Colonic mucosa (tissue), 4 donors: ENCODE measurements around the gene CAV3. TPM values are rescaled to one million over a fixed set of nuclear protein-coding genes. Genes with fewer than 3 reads are reported as not detected.

ENCODE experiments used
- DNase-seq: peaks from one replicate; pipeline ENCODE4 v3.0.0-alpha.2; 2020
- H3K27ac ChIP-seq: fragments of 200-600 bp; one replicate; pipeline ENCODE4 v1.8.0; 2021
- H3K27me3 ChIP-seq: fragments of 200-600 bp; one replicate; pipeline ENCODE4 v1.8.0; 2021
- H3K36me3 ChIP-seq: fragments of 200-600 bp; one replicate; pipeline ENCODE4 v1.8.0; 2021
- H3K4me1 ChIP-seq: fragments of 200-600 bp; one replicate; pipeline ENCODE4 v1.8.0; 2021; ENCODE audit warnings: mild to moderate bottlenecking
- H3K4me3 ChIP-seq: fragments of 200-600 bp; one replicate; pipeline ENCODE4 v1.8.0; 2021
- H3K9ac ChIP-seq, 2 donors: one replicate each; pipeline ENCODE4 v1.7.0; 2013; ENCODE audit warnings: control low read depth in 2 of 2, low read depth in 2 of 2, low read length in 2 of 2
- H3K9me3 ChIP-seq: fragments of 200-600 bp; one replicate; pipeline ENCODE4 v1.8.0; 2021
- CTCF ChIP-seq: fragments of 200-600 bp; IDR thresholded peaks from one replicate; pipeline ENCODE4 v1.8.0; 2022; ENCODE audit warnings: antibody characterized with exemption, mild to moderate bottlenecking
- intact Hi-C: fragments of 100-400 bp; cut with DNase I; formaldehyde crosslinking; loops from one replicate; pipeline ENCODE4 v1.14.1; 2022
- total RNA-seq, 2 donors: library from RNA; stranded (reverse); fragmentation: NEBNext Ultra II Directional in 1 of 2; extraction: Animal tissue kit (Norgen Biotek cat#: 25700) in 1 of 2; gene quantifications; one replicate each; pipeline ENCODE4 v1.2.1, GENCODE V29; 2021
- donor health status: healthy.
- donor health status: DM: no; HTN: no; CAD: no.
- donor health status: DM: no; HTN: no; CAD: no.

The CAV3 gene
- total RNA-seq, 2 donors from 2014 or later, result not detected

GRCh38 chr3:8752832-8753231 is 19.2 kb downstream of the CAV3 start:
- intact Hi-C loops, result no loop called here
- Histone ChIP-seq H3K9me3 (no peaks in the 10 kb centered on the region), H3K4me3 (no peak overlapping the region)

GRCh38 chr3:8755097-8755496 is 21.5 kb downstream of the CAV3 start:
- no peak overlapping the region for H3K9ac ChIP-seq
- H3K9me3 ChIP-seq, result no peaks in the 10 kb centered on the region
- no peaks in the 10 kb centered on the region for H3K36me3 ChIP-seq
- H3K27ac ChIP-seq, result no peak overlapping the region
- intact Hi-C loops, result no loop called here
- no peaks in the 10 kb centered on the region for H3K27me3 ChIP-seq
- no peaks in the 10 kb centered on the region for H3K4me1 ChIP-seq
- TF ChIP-seq CTCF, result no peak
- H3K4me3 ChIP-seq, result no peak overlapping the region
- DNase-seq, result no peak

More at GRCh38 chr3:8752832-8753231, 19.2 kb downstream of the CAV3 start:
- no peak for DNase-seq
- Histone ChIP-seq H3K4me1 (no peaks in the 10 kb centered on the region), H3K27ac (no peak overlapping the region), H3K9ac (no peak overlapping the region), H3K27me3 (no peaks in the 10 kb centered on the region), H3K36me3 (no peaks in the 10 kb centered on the region)
- no peak for TF ChIP-seq CTCF

- DNase-seq, result no peak
- intact Hi-C loops, result no loop called here
Measured at GRCh38 chr3:8755564-8756237, 22.1 kb downstream of the CAV3 start.

GRCh38 chr3:8756671-8757070 is 23.1 kb downstream of the CAV3 start:
- Histone ChIP-seq H3K4me1 (no peaks in the 10 kb centered on the region), H3K27me3 (no peaks in the 10 kb centered on the region), H3K9me3 (no peaks in the 10 kb centered on the region), H3K27ac (no peak overlapping the region), H3K4me3 (no peak overlapping the region), H3K9ac (no peak overlapping the region), H3K36me3 (no peaks in the 10 kb centered on the region)
- no peak for DNase-seq
- intact Hi-C loops, result no loop called here
- no peak for TF ChIP-seq CTCF

More at GRCh38 chr3:8755564-8756237, 22.1 kb downstream of the CAV3 start:
- Histone ChIP-seq H3K9me3 (no peaks in the 10 kb centered on the region), H3K4me1 (no peaks in the 10 kb centered on the region), H3K27me3 (no peaks in the 10 kb centered on the region), H3K36me3 (no peaks in the 10 kb centered on the region), H3K27ac (no peak overlapping the region), H3K4me3 (no peak overlapping the region), H3K9ac (no peak overlapping the region)
- no peak for TF ChIP-seq CTCF

- no peak for DNase-seq
- Histone ChIP-seq H3K4me1 (no peaks in the 10 kb centered on the region), H3K9me3 (no peaks in the 10 kb centered on the region), H3K27ac (no peak overlapping the region), H3K9ac (no peak overlapping the region), H3K27me3 (no peaks in the 10 kb centered on the region), H3K36me3 (no peaks in the 10 kb centered on the region), H3K4me3 (no peak overlapping the region)
- intact Hi-C loops, result no loop called here
- TF ChIP-seq CTCF, result no peak
Measured at GRCh38 chr3:8757551-8758518, 24.2 kb downstream of the CAV3 start.
